Breast epithelium (tissue), 3 donors: Measurements from ENCODE around the gene NUDT21.

ENCODE experiments used
- CTCF ChIP-seq, 3 donors: fragments of 450-650 bp; IDR thresholded peaks; one replicate each; pipeline ENCODE4 v1.5.1; 2016 to 2017; ENCODE audit warnings: antibody characterized with exemption in 3 of 3, mild to moderate bottlenecking in 3 of 3, moderate library complexity in 3 of 3
- POLR2A ChIP-seq: fragments of 450-650 bp; IDR thresholded peaks from one replicate; pipeline ENCODE4 v1.6.1; 2016; ENCODE audit warnings: antibody characterized with exemption, mild to moderate bottlenecking, moderate library complexity
- POLR2AphosphoS5 ChIP-seq, 3 donors: sonication (generic); formaldehyde crosslinking; IDR thresholded peaks; one replicate each; pipeline ENCODE4 v1.6.1; 2017; ENCODE audit warnings: antibody characterized with exemption in 3 of 3

GRCh38 chr16:56408379-56409098, 42.6 kb downstream of the NUDT21 start:
- TF ChIP-seq CTCF (IDR thresholded peaks at IDR 0.05) (no peak), POLR2A (no peak), POLR2AphosphoS5 (IDR thresholded peaks at IDR 0.05) (no peak)
